ENCODE data around the gene KDM4B. TPM values are rescaled to one million over a fixed set of nuclear protein-coding genes. Genes with fewer than 3 reads are reported as not detected.
"Not testable (repeated sequence)": the region's sequence is repeated elsewhere in the genome, so short reads cannot be mapped to it uniquely, and the experiment has no call there.

Gene KDM4B
- total and polyA plus RNA-seq, 2 of the 8 experiments (the other 6 are each of a cell fraction or from before 2014, with no cell fraction given): 12.0 to 31.9 TPM

GRCh38 chr19:4952945-4953344, 16.0 kb upstream of the KDM4B start (continued):
- TF ChIP-seq, protein P1, sequence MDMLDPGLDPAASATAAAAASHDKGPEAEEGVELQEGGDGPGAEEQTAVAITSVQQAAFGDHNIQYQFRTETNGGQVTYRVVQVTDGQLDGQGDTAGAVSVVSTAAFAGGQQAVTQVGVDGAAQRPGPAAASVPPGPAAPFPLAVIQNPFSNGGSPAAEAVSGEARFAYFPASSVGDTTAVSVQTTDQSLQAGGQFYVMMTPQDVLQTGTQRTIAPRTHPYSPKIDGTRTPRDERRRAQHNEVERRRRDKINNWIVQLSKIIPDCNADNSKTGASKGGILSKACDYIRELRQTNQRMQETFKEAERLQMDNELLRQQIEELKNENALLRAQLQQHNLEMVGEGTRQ (IDR thresholded peaks at IDR 0.05; ENCODE audit: low read length): no peak
- no peak for TF ChIP-seq RAD21 (IDR thresholded peaks at IDR 0.05 in 1 of 2, conservative IDR thresholded peaks at IDR 0.05 in 1 of 2; ENCODE audit: low read depth in 2 of 2, low read length in 2 of 2)
- TF ChIP-seq JUND (IDR thresholded peaks at IDR 0.05; ENCODE audit: low read length): no peak

DNA sequence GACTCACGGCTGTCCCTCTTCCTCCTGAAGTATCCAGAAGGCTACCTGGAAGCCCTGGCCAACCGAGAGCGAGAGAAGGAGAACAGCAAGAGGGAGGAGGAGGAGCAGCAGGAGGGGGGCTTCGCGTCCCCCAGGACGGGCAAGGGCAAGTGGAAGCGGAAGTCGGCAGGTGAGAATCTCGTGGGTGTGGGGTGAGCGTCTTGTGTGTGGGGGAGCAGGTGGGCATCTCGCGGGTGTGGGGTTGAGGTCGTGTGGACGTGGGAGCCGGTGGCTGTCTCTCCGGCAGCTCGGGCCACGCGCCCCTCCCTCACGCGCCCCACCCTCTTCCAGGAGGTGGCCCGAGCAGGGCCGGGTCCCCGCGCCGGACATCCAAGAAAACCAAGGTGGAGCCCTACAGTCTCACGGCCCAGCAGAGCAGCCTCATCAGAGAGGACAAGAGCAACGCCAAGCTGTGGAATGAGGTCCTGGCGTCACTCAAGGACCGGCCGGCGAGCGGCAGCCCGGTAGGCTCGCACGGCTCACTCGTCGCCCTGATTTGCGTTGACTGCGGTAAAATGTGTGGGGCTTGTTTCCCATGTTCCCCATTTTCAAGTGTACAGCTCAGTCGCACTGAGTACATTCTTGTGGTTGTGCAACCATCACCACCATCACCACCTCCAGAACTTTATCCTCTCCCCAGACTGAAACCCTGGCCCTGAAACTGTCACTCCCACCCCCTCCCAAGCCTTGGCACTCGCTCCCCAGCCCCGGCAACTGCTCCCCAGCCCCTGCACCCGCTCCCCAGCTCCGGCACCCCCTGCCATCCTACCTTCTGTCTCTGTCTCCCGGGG, 14.4 kb upstream of the KDM4B start:
- H4K20me1 ChIP-seq (replicated peaks in 1 of 2; ENCODE audit: control insufficient read depth in 1 of 2, insufficient read depth in 2 of 2, low read length in 2 of 2); H4K5ac ChIP-seq (ENCODE audit: insufficient read length, low read depth, low read length); H2BK5ac ChIP-seq (ENCODE audit: low read depth, low read length); H3K9ac ChIP-seq (replicated peaks in 1 of 4; ENCODE audit: extremely low read depth in 1 of 4, low read depth in 3 of 4, low read length in 3 of 4); FAIRE-seq; H3K4me1 ChIP-seq (replicated peaks in 1 of 4; ENCODE audit: control insufficient read depth in 3 of 4, insufficient read depth in 4 of 4, low read length in 3 of 4); H3K79me2 ChIP-seq (ENCODE audit: control insufficient read depth in 1 of 2, insufficient read depth in 2 of 2, low read length in 2 of 2); POLR2A ChIA-PET (ENCODE audit: partially characterized antibody); H3K4me3 ChIP-seq (ENCODE audit: extremely low read depth in 1 of 4, insufficient read depth in 2 of 4, low read depth in 3 of 4, low read length in 4 of 4); DNase-seq (ENCODE audit: low read depth in 1 of 2, low spot score in 2 of 2); H3K23me2 ChIP-seq (ENCODE audit: low read depth, low read length); H3K79me1 ChIP-seq (ENCODE audit: low read depth, low read length); H4K8ac ChIP-seq (ENCODE audit: extremely low read depth, insufficient read depth, low read length); H2BK120ac ChIP-seq (replicated peaks; ENCODE audit: low read depth, low read length); H3K23ac ChIP-seq (ENCODE audit: insufficient read length); H3K56ac ChIP-seq (replicated peaks; ENCODE audit: insufficient read length, low read depth, low read length); H3K27ac ChIP-seq (ENCODE audit: low read depth, low read length); H3K18ac ChIP-seq (ENCODE audit: extremely low read depth, low read length); H3K9me3 ChIP-seq (ENCODE audit: insufficient read depth in 2 of 2, low read depth in 1 of 2, low read length in 1 of 2); H3K27me3 ChIP-seq (replicated peaks in 1 of 4; ENCODE audit: control insufficient read depth in 3 of 4, extremely low read depth in 1 of 4, insufficient read depth in 3 of 4, low read length in 3 of 4); H3K4me2 ChIP-seq (ENCODE audit: insufficient read depth in 1 of 2, low read depth in 2 of 2, low read length in 2 of 2); H2AK5ac ChIP-seq (ENCODE audit: low read depth, low read length); H3K14ac ChIP-seq (ENCODE audit: insufficient read length); H4K91ac ChIP-seq (replicated peaks; ENCODE audit: insufficient read length, low read length); H2AFZ ChIP-seq (ENCODE audit: low read length); H3K4ac ChIP-seq (replicated peaks; ENCODE audit: insufficient read length, low read depth, low read length); H2BK20ac ChIP-seq (ENCODE audit: low read length); H2BK12ac ChIP-seq (ENCODE audit: low read depth, low read length); H2BK15ac ChIP-seq (ENCODE audit: low read length): not testable (repeated sequence)
- CTCF ChIA-PET (ENCODE audit: partially characterized antibody): interaction anchor here (1.1 to 1.4 kb wide), 2 partner anchors 14 to 77 kb away, joined by 5 read pairs; no protein-coding TSS in a partner anchor
- peaks cover 9 to 54% (median 38%) of the 10 kb centered on the region in 4 experiments for H3K36me3 ChIP-seq (ENCODE audit: control insufficient read depth in 2 of 4, insufficient read depth in 4 of 4, low read length in 3 of 4)
- 92% methylated on average over 27 of the region's 46 CpGs; no CpG with 5 or more reads in 1 of the 2 experiments for WGBS, 2 experiments (ENCODE audit: extremely low coverage in 1 of 2, insufficient coverage in 1 of 2, insufficient read length in 1 of 2, insufficient replicate concordance in 2 of 2, low coverage in 1 of 2, low lambda C conversion rate in 2 of 2, missing lambda C conversion rate in 1 of 2)
